T-helper 1 cell treated with Interleukin-12 subunit alpha and Interleukin-12 subunit beta and Interleukin-4 antibody, amounts not matched to agents 30 μg/mL and 1 μg/mL, for 36 hours (primary cell): ENCODE measurements around the gene CHCHD6.

Source experiments
- H3K27ac Mint-ChIP-seq: one replicate; pipeline ENCODE4 v1.8.0; 2021; ENCODE audit warnings: mild to moderate bottlenecking, mixed read lengths
- H3K27me3 Mint-ChIP-seq: one replicate; pipeline ENCODE4 v1.8.0; 2021; ENCODE audit warnings: low read depth, mixed read lengths
- H3K36me3 Mint-ChIP-seq: one replicate; pipeline ENCODE4 v1.8.0; 2021; ENCODE audit warnings: low read depth, mixed read lengths
- H3K4me1 Mint-ChIP-seq: one replicate; pipeline ENCODE4 v1.8.0; 2021; ENCODE audit warnings: low read depth, mixed read lengths
- H3K4me3 Mint-ChIP-seq: one replicate; pipeline ENCODE4 v1.8.0; 2021; ENCODE audit warnings: mild to moderate bottlenecking, moderate library complexity, mixed read lengths
- H3K9me3 Mint-ChIP-seq: one replicate; pipeline ENCODE4 v1.8.0; 2021; ENCODE audit warnings: mixed read lengths

Gene CHCHD6

DNA sequence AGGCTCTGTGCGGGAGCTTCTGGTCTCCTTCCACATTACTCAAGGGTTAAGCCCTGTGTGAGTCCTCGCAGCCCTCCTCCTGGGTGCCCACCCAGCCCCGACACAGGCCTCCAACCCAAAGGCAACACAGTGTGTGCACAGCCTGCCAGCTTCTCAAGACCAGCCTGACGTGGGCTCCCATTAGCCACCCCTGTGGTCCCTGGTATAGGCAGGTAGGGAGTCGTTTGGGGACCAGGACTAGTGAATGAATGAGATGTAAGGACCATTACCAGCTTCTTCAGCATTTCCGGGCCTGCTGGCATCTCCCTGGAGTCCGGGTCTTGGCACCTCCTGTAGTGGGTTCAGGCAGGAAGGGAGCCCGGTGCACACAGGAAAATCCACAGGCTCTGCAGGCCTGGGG lies 258.7 kb downstream of the CHCHD6 start:
- Mint-ChIP-seq H3K27me3 (no peaks in the 10 kb centered on the region), H3K36me3 (no peaks in the 10 kb centered on the region), H3K27ac (no peak overlapping the region), H3K4me3 (no peak overlapping the region), H3K4me1 (peaks cover 1% of the 10 kb centered on the region), H3K9me3 (no peaks in the 10 kb centered on the region)

DNA sequence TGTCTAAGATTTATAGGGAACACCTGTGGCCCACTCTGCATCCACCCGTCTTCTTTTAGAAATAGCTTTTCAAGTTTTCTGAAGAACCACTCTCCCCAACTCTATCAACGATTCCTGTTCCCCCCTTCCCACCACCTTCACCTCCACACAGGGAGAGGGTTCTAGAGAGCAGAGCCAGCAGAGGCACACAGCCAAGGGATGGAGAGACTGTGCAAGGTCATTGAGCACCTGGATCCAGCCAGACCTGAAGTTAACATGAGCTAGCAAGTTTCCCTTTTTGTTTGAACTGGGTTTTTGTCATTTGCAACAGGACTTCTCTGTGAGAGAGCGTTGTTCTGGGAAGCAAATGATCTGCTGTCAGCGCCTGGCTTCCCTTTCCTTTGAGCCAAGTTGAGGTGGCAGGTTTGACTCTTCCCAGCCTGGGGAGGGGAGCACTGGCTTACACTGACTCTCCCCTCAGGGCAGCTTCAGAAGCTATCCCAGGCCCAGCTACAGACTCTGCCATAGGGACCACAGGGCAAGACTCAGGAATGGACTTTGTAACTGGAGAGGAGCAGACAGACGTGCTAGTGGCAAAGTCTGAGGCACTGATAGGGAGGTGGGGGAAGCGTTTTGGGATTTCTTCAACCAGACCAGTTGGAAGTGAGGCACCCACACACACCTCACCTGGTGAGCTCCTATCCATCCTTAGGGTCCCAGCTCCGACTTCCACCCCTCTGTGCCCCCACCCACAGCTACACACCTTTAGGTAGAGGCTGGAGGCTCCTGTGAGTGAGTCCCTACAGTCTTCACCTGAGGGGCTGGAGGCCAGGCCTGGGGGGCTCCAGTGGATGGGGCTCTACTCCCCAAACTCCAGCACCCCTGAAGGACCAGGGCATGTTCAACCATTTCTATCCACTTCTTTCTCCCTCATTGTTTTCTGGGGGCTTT lies 259.5 kb downstream of the CHCHD6 start:
- H3K27ac Mint-ChIP-seq, result no peak overlapping the region
- H3K4me1 Mint-ChIP-seq, result peaks cover 1% of the 10 kb centered on the region
- no peaks in the 10 kb centered on the region for H3K36me3 Mint-ChIP-seq
- H3K4me3 Mint-ChIP-seq, result no peak overlapping the region
- no peaks in the 10 kb centered on the region for H3K27me3 Mint-ChIP-seq
- no peaks in the 10 kb centered on the region for H3K9me3 Mint-ChIP-seq

DNA sequence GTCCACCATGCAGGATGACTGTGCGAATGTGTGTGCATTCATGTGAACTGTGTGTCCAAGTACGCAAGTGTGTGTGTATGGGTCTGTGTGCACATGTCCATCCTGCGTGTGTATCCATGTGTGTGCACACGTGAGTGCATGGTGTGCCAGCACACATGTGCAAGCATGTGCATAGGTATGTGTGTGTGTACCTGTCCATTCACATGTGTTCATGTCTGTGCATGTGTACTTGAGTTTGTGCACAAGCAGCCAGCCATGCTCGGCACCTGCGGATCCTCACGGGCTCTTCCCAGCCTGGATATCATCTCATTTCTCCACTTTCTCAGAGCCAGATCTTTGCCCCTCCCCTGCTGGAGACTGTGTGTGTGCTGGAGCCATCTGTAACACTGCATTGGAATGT lies 260.2 kb downstream of the CHCHD6 start:
- no peak overlapping the region for H3K27ac Mint-ChIP-seq
- H3K36me3 Mint-ChIP-seq, result no peaks in the 10 kb centered on the region
- no peak overlapping the region for H3K4me3 Mint-ChIP-seq
- H3K9me3 Mint-ChIP-seq, result no peaks in the 10 kb centered on the region
- peaks cover 1% of the 10 kb centered on the region for H3K4me1 Mint-ChIP-seq
- peaks cover 1% of the 10 kb centered on the region for H3K27me3 Mint-ChIP-seq

DNA sequence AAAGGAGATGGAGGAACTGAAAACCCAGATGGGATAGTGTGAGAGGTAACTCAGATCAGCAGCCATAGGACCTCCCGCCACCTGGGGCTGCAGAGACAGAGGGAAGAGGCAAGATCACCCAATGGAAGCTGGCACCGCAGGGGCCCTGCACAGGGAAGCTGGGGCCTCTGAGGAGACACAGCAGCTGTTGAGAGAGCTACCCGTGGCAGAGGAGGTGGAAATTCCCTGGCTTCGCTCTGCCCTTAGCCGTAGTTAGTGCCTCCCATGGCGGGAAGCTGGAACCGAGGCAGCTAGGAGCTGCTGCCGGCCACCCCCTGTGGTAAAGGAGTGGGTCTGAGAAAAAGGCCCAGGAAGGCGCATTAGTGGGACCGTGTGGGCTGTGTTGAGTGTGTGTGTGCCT lies 260.9 kb downstream of the CHCHD6 start:
- no peaks in the 10 kb centered on the region for H3K9me3 Mint-ChIP-seq
- peaks cover 5% of the 10 kb centered on the region for H3K27me3 Mint-ChIP-seq
- no peak overlapping the region for H3K27ac Mint-ChIP-seq
- H3K4me1 Mint-ChIP-seq, result peaks cover 1% of the 10 kb centered on the region
- no peak overlapping the region for H3K4me3 Mint-ChIP-seq
- H3K36me3 Mint-ChIP-seq, result no peaks in the 10 kb centered on the region

DNA sequence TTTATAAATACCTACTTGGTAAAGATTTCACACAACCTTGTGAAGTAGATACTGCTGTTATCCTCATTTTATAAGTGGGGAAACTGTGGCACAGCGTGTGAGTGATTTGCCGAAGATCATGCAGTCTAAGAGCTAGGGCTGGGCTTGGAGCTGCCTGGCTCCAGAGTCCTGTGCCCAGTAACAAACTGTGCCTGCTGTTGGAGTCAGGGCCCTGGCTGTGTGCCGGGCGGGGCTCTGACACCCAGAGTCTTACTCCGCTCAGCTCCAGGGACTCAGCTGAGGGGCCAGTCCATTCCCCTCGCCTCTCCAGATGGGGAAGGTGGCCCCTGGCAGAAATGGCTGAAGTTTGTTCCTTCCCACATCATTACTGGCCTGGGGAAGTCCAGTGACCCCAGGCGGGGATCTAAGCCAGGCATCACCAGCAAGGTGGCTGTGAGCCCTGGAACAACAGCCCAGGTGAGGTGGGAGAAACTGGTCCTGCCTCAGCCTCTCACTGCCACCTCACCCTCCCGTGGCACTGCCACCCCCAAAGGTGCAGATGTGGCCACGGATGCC lies 261.6 kb downstream of the CHCHD6 start:
- Mint-ChIP-seq H3K27me3 (peaks cover 11% of the 10 kb centered on the region), H3K27ac (no peak overlapping the region), H3K9me3 (no peaks in the 10 kb centered on the region), H3K4me3 (no peak overlapping the region), H3K4me1 (peaks cover 1% of the 10 kb centered on the region), H3K36me3 (no peaks in the 10 kb centered on the region)

DNA sequence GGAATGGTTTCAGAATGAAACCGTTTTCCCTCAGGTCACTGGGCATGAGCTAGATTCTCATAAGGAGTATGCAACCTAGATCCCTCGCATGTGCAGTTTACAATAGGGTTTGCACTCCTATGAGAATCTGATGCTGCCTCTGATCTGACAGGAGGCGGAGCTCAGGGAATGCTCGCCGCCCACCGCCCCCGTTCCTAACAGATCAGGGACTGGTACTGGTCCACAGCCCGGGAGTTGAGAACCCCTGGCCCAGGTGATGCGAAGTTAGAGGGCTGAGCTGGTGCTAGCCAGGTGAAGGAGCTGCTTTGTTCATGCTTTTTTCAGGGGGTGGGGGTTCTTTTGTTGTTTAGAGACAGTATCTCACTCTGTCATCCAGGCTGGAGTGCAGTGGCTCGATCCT lies 263.3 kb downstream of the CHCHD6 start:
- Mint-ChIP-seq H3K9me3 (no peaks in the 10 kb centered on the region), H3K4me3 (no peak overlapping the region), H3K27me3 (peaks cover 13% of the 10 kb centered on the region), H3K27ac (no peak overlapping the region), H3K4me1 (peaks cover 1% of the 10 kb centered on the region), H3K36me3 (no peaks in the 10 kb centered on the region)

DNA sequence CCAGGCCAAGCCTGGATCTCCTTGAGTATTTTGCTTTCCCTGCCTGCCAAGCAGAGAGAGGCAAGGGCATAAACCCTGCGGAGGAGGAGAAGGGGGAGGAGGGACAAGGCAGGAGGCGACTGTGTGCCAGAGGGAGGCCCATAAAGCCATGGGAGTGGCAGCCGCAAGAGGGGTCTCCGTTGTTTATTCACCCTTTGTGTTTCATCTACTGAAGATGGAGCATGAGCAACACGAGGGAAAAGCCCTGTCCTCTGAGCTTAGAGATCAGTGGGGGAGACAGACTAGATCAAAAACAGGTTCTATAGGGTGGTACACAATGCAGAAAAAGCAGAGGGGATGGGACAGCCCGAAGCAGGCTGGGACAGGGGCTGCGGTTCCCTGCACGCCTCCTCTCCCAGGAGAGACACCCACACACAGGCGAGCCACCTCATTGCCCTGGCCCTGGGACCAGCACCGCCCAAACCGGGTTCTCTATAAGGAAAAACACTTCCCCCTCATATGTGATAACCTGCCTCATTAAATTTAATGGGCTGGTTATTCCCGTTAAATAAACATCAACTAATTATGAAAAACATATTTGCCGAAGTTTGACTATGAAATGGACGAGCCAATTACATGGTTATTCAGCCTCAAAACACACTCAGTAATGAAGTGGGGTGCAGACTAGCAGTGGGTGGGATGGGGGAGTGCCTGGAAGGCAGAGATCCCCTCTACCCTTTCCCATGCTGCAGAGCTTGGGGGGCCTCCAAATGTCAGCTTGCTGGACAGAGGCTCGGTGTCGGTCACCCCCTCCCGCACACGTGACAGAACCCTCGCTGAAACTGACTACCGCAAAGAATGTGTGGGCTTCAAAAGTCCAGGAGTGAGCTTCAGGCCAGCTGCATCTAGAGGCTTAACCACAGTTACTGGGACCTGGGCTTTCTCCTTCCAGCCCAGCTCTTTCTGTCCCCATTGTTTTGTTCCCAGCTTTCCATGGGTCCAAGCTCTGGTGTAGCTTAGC lies 264.7 kb downstream of the CHCHD6 start:
- Mint-ChIP-seq H3K27ac (no peak overlapping the region), H3K36me3 (no peaks in the 10 kb centered on the region), H3K4me3 (no peak overlapping the region), H3K27me3 (peaks cover 13% of the 10 kb centered on the region), H3K4me1 (peaks cover 1% of the 10 kb centered on the region), H3K9me3 (no peaks in the 10 kb centered on the region)

DNA sequence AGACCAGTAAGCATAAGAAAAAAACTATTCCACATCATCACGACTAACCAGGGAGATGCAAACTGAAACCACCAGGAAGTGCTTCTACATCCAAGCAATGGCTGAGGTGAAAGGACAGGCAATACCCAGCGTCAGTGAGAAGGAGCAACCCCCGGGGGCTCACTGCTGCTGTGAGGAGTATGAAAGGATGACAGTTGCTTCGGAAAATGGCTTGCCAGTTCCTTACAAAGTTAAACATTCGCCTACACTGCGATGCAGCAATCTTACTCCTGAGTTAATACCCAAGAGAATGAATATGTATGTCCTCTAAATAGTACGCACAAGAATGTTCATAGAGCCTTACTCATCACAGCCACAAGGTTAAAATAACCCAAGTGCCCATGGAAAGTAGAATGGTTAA lies 265.5 kb downstream of the CHCHD6 start:
- Mint-ChIP-seq H3K9me3 (peaks cover 6% of the 10 kb centered on the region), H3K36me3 (no peaks in the 10 kb centered on the region), H3K4me1 (peaks cover 1% of the 10 kb centered on the region), H3K27me3 (peaks cover 14% of the 10 kb centered on the region), H3K4me3 (no peak overlapping the region), H3K27ac (no peak overlapping the region)

DNA sequence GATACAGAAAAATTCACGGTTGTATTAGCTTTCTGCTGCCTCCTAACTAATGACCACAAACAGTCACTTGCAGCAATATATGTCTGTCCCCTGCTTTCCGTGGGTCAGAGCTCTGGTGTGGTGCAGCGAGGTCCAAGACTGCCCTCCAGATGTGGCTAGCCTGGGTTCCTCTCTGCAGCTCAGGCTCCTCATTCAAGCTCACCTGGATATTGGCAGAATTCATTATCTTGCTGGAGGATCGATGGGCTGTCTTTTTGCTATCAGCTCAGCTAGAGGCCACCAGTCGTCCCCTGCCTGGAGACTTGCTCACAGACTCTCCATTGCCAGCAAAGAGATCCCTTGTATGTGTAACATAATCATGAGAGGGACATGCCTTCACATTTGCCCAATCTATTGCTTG lies 266.1 kb downstream of the CHCHD6 start:
- H3K27me3 Mint-ChIP-seq, result peaks cover 19% of the 10 kb centered on the region
- H3K4me3 Mint-ChIP-seq, result no peak overlapping the region
- no peak overlapping the region for H3K27ac Mint-ChIP-seq
- no peaks in the 10 kb centered on the region for H3K36me3 Mint-ChIP-seq
- peaks cover 1% of the 10 kb centered on the region for H3K4me1 Mint-ChIP-seq
- peaks cover 11% of the 10 kb centered on the region for H3K9me3 Mint-ChIP-seq

DNA sequence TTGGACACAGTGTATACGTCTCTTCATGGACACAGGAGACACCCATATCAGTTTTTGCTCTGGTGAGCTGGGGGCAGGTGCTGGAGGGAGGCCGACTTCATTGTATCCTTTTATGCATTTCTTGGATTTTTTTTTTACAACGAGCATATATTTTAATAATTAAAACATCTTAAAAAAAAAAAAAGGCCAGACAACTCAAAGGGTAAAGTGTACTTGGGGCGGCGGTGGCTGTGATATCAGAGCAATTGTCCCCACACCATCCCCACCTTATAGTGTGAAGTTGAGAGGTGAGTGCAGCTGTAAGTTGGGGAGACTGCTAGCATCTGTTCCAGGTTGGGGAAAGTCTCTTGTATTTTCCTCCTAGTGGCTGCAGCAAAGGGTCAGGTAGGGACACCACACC lies 266.9 kb downstream of the CHCHD6 start:
- Mint-ChIP-seq H3K9me3 (peaks cover 17% of the 10 kb centered on the region), H3K27me3 (peaks cover 22% of the 10 kb centered on the region), H3K27ac (no peak overlapping the region), H3K36me3 (no peaks in the 10 kb centered on the region), H3K4me1 (peaks cover 1% of the 10 kb centered on the region), H3K4me3 (no peak overlapping the region)

DNA sequence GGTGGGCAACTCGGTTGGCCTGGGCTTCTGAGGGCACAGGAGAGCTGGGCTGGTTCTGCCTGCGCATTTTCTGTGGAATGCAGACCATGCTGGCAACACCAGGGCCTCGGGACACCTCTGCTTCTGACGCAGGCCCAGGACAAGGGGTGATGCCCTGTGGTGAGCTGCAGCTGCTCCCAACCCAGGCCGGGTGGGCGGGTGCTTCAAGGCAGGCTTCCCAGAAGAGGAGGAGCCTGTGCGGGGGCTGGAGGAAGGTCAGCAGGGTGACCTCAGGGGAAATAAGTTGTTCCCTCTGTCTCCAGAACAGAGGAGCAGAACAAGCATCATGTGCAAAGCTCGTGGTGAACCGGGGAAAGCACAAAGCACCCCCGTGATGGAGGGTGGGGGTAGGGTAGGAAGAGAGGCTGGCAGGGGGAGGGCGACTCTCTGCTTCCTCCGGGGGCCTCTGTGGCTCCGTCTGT lies 267.9 kb downstream of the CHCHD6 start:
- Mint-ChIP-seq H3K4me3 (no peak overlapping the region), H3K36me3 (no peaks in the 10 kb centered on the region), H3K9me3 (peaks cover 17% of the 10 kb centered on the region), H3K4me1 (no peaks in the 10 kb centered on the region), H3K27ac (no peak overlapping the region), H3K27me3 (peaks cover 22% of the 10 kb centered on the region)

DNA sequence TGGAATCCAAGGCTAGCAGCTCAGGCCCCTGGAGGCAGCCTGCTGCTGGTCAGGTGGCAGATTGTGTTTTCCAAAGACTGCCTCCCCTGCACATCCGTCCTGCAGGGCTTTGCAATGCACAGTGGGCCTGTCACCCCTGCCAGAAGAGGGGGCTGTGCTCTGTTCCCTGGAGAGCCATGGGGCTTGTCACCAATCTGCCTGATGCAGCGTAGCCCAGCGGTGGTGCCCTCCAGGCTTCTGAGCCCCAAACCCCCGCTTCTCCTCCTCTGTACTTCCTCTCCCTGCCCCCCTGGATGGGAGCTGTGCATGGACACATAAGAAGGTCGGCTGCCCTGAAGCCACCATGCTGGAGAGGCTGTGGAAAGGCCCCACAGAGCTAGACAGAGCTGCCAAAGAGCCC lies 268.8 kb downstream of the CHCHD6 start:
- no peaks in the 10 kb centered on the region for H3K4me1 Mint-ChIP-seq
- no peak overlapping the region for H3K4me3 Mint-ChIP-seq
- no peaks in the 10 kb centered on the region for H3K36me3 Mint-ChIP-seq
- no peak overlapping the region for H3K27ac Mint-ChIP-seq
- H3K27me3 Mint-ChIP-seq, result peaks cover 22% of the 10 kb centered on the region
- H3K9me3 Mint-ChIP-seq, result peaks cover 17% of the 10 kb centered on the region

DNA sequence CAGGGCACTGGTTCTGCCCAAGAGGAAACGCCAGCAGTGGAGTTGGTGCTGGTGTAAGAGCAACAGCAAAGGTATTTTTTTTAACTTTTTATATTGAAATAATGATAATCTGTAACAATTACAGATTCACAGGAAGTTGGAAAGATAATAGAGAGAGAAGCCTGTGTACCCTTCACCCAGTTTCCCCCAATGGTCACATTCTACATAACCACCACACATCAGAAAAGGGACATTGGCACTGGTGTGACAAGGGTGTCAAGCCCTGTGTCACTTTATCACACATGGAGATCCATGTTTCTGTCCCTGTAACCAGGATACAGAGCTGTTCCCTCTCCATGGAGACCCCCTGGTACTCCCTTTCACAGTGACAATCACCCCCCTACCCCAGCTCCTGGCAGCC lies 269.8 kb downstream of the CHCHD6 start:
- Mint-ChIP-seq H3K9me3 (peaks cover 17% of the 10 kb centered on the region), H3K4me3 (no peak overlapping the region), H3K4me1 (no peaks in the 10 kb centered on the region), H3K27me3 (peaks cover 26% of the 10 kb centered on the region), H3K36me3 (no peaks in the 10 kb centered on the region), H3K27ac (no peak overlapping the region)

DNA sequence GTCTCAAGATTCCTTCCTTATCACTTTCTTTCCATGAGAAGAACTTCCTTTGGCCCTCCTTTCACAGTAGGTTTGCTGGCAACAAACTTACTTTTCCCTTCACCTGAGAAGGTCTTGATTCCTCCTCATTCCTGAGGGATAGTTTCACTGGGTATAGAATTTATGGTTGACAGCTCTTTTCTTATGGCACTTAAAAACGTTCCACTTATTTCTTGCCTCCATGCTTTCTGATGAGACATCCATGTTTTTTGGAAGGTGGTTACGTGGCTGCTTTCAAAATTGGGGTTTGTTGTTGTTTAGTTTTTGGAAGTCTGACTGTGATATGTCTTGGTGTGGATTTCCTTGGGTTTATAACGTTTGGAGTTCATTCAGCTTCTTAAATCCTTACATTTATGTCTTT lies 270.7 kb downstream of the CHCHD6 start:
- H3K4me3 Mint-ChIP-seq, result no peak overlapping the region
- H3K27me3 Mint-ChIP-seq, result peaks cover 28% of the 10 kb centered on the region
- H3K9me3 Mint-ChIP-seq, result peaks cover 17% of the 10 kb centered on the region
- no peaks in the 10 kb centered on the region for H3K36me3 Mint-ChIP-seq
- H3K27ac Mint-ChIP-seq, result no peak overlapping the region
- peaks cover 9% of the 10 kb centered on the region for H3K4me1 Mint-ChIP-seq
